Stomach (tissue), 4 donors: ENCODE measurements around the gene CEACAM16.

Experiments used
- CTCF ChIP-seq, 7 experiments: fragments of 450-650 bp in 4 of 7; fragments of 200-600 bp in 3 of 7; sonication (generic) in 3 of 7; IDR thresholded peaks; one replicate each; pipeline ENCODE4 v1.5.1; 2016 to 2019; ENCODE audit warnings: antibody characterized with exemption in 7 of 7, control low read depth in 2 of 7, mild to moderate bottlenecking in 1 of 7
- POLR2A ChIP-seq, 4 donors: fragments of 450-650 bp; IDR thresholded peaks; one replicate each; pipeline ENCODE4 v1.6.1; 2016; ENCODE audit warnings: antibody characterized with exemption in 4 of 4, control low read depth in 2 of 4, mild to moderate bottlenecking in 1 of 4, moderate library complexity in 1 of 4

- TF ChIP-seq CTCF (IDR thresholded peaks at IDR 0.05) (no peak), POLR2A (IDR thresholded peaks at IDR 0.05) (no peak)
Observed at GRCh38 chr19:44682807-44683206, 16.1 kb upstream of the CEACAM16 start.
